GM21825 (cell line): ENCODE results near the gene ACOX2.

Experiments
- ATAC-seq: cut with Tn5 transposase; IDR thresholded peaks from one replicate; pipeline ENCODE4 v1.9.1; 2021; ENCODE audit warnings: mild to moderate bottlenecking, moderate library complexity; ENCODE audit not compliant: unreplicated experiment

Gene ACOX2

GRCh38 chr3:58474967-58475578 is 61.9 kb downstream of the ACOX2 start:
- ATAC-seq = no peak

GRCh38 chr3:58474348-58474911 is 62.6 kb downstream of the ACOX2 start:
- ATAC-seq = no peak

GRCh38 chr3:58473275-58473674 is 63.7 kb downstream of the ACOX2 start:
- no peak for ATAC-seq

GRCh38 chr3:58471025-58471887 is 65.7 kb downstream of the ACOX2 start:
- ATAC-seq = no peak

GRCh38 chr3:58470363-58471024 is 66.5 kb downstream of the ACOX2 start:
- no peak for ATAC-seq

- ATAC-seq = no peak
Measured at GRCh38 chr3:58469096-58469495, 67.9 kb downstream of the ACOX2 start.

GRCh38 chr3:58466899-58467563 is 70.0 kb downstream of the ACOX2 start:
- no peak for ATAC-seq

- ATAC-seq = no peak
Measured at GRCh38 chr3:58464866-58465265, 72.1 kb downstream of the ACOX2 start.

- no peak for ATAC-seq
Measured at GRCh38 chr3:58463942-58464271, 73.1 kb downstream of the ACOX2 start.

- peak; percentile 91 for ATAC-seq
Measured at GRCh38 chr3:58463181-58463941, 73.6 kb downstream of the ACOX2 start.

GRCh38 chr3:58462829-58463180 is 74.2 kb downstream of the ACOX2 start:
- no peak for ATAC-seq

- no peak for ATAC-seq
Measured at GRCh38 chr3:58459160-58459559, 77.8 kb downstream of the ACOX2 start.
